HepG2 (cell line): ENCODE results near the gene TNP2. TPM values are rescaled to one million over a fixed set of nuclear protein-coding genes. Genes with fewer than 3 reads are reported as not detected.

ENCODE experiments used
- ATAC-seq: fragments of 200-7000 bp; cut with Tn5 transposase; 3 replicates; pipeline ENCODE4 v1.9.1; 2020; ENCODE audit warnings: mild to moderate bottlenecking, moderate library complexity
- BruUV-seq: library from RNA; stranded (reverse); fragments of 400-500 nt; replicated peaks from 2 replicates; lab custom pipeline; 2021; lab: Mats Ljungman, UMichigan
- CTCF ChIA-PET: fragments of 300-600 bp; formaldehyde crosslinking; extraction: SDS; loops from one replicate; lab custom pipeline; 2021; ENCODE audit warnings: low total read pairs, inconsistent platforms, low intra/inter-chr PET ratio; lab: Yijun Ruan, JAX
- POLR2A ChIA-PET: fragments of 350-600 bp; sonication (Branson Sonifier 250); formaldehyde crosslinking; loops from one replicate; lab custom pipeline; 2020; ENCODE audit warnings: antibody characterized with exemption, inconsistent platforms; lab: Yijun Ruan, JAX
- DNase-seq: peaks from one replicate; pipeline ENCODE4 v3.0.0-alpha.2; 2015; ENCODE audit warnings: low spot score
- FAIRE-seq: peaks from 3 replicates; lab custom pipeline; 2011; peaks lifted over from hg19 to GRCh38; lab: Jason Lieb, UNC
- H2AFZ ChIP-seq: one replicate; pipeline ENCODE4 v1.6.1; 2011; ENCODE audit warnings: low read length, inconsistent platforms
- H3K27ac ChIP-seq: fragments of 300-600 bp; 3 replicates; pipeline ENCODE4 v1.8.0; 2011; ENCODE audit warnings: mixed run types, mild to moderate bottlenecking, mixed read lengths, low read length, inconsistent platforms; ENCODE audit not compliant: insufficient read depth; ENCODE audit errors: extremely low read length
- H3K27me3 ChIP-seq, 2 experiments: fragments of 200-600 bp in 1 of 2; 2 replicates in 1 of 2; 3 replicates in 1 of 2; pipeline versions ENCODE4 v1.6.0 to v1.8.0; 2011; ENCODE audit warnings: low read length in 2 of 2, mild to moderate bottlenecking in 2 of 2, moderate library complexity in 2 of 2, inconsistent platforms in 1 of 2; ENCODE audit not compliant: insufficient read depth in 2 of 2, control insufficient read depth in 1 of 2
- H3K36me3 ChIP-seq, 2 experiments: fragments of 200-600 bp in 1 of 2; replicated peaks in 1 of 2; 2 replicates in 1 of 2; 3 replicates in 1 of 2; pipeline versions ENCODE4 v1.5.1 to v1.8.0; 2011; ENCODE audit warnings: low read length in 2 of 2, inconsistent platforms in 1 of 2; ENCODE audit not compliant: insufficient read depth in 2 of 2, control insufficient read depth in 1 of 2
- H3K4me1 ChIP-seq: 2 replicates; pipeline ENCODE4 v1.5.1; 2012; ENCODE audit warnings: low read length, inconsistent platforms; ENCODE audit not compliant: insufficient read depth
- H3K4me2 ChIP-seq: 2 replicates; pipeline ENCODE4 v1.6.0; 2011; ENCODE audit warnings: low read depth, low read length, inconsistent platforms
- H3K4me3 ChIP-seq, 3 experiments: fragments of 200-600 bp in 1 of 3; sonication (generic), shearing (Covaris generic) in 1 of 3; replicated peaks in 1 of 3; 2 replicates each; pipeline ENCODE4 v1.5.1; 2011 to 2016; ENCODE audit warnings: low read length in 3 of 3, inconsistent platforms in 2 of 3, low read depth in 2 of 3, mild to moderate bottlenecking in 2 of 3, control low read depth in 1 of 3, mixed read lengths in 1 of 3; ENCODE audit not compliant: insufficient read depth in 1 of 3
- H3K79me2 ChIP-seq: one replicate; pipeline ENCODE4 v1.6.1; 2011; ENCODE audit warnings: low read length, inconsistent platforms; ENCODE audit not compliant: insufficient read depth
- H3K9ac ChIP-seq: 2 replicates; pipeline ENCODE4 v1.6.0; 2011; ENCODE audit warnings: mild to moderate bottlenecking, low read depth, low read length, inconsistent platforms; ENCODE audit not compliant: insufficient read depth
- H3K9me3 ChIP-seq: 2 replicates; pipeline ENCODE4 v1.5.1; 2012; ENCODE audit warnings: mild to moderate bottlenecking, low read length
- H4K20me1 ChIP-seq: 2 replicates; pipeline ENCODE4 v1.6.0; 2011; ENCODE audit warnings: inconsistent platforms, mild to moderate bottlenecking, low read length, moderate library complexity; ENCODE audit not compliant: insufficient read depth
- FOXJ3 ChIP-seq: sonication (generic); formaldehyde crosslinking; IDR thresholded peaks from 2 replicates; pipeline ENCODE4 v1.4.0; 2020; ENCODE audit warnings: missing genetic modification reagents, mild to moderate bottlenecking, borderline replicate concordance
- PAWR ChIP-seq: sonication (generic); formaldehyde crosslinking; IDR thresholded peaks from 2 replicates; pipeline ENCODE4 v1.4.0; 2020; ENCODE audit warnings: missing genetic modification reagents, mild to moderate bottlenecking, borderline replicate concordance
- PTBP1 ChIP-seq: fragments of 200-400 bp; formaldehyde crosslinking; IDR thresholded peaks from 2 replicates; pipeline ENCODE4 v1.6.1; 2018; ENCODE audit warnings: low read length, low read depth; ENCODE audit not compliant: poor library complexity, severe bottlenecking
- SAFB2 ChIP-seq: sonication (generic); formaldehyde crosslinking; IDR thresholded peaks from 2 replicates; pipeline ENCODE4 v1.5.1; 2020; ENCODE audit warnings: missing genetic modification reagents, low read depth, mild to moderate bottlenecking, borderline replicate concordance
- YEATS2 ChIP-seq: sonication (generic); formaldehyde crosslinking; IDR thresholded peaks from 2 replicates; pipeline ENCODE4 v1.4.0; 2020; ENCODE audit warnings: missing genetic modification reagents, borderline replicate concordance
- ZBTB7B ChIP-seq: sonication (generic); formaldehyde crosslinking; IDR thresholded peaks from 2 replicates; pipeline ENCODE4 v1.4.0; 2020; ENCODE audit warnings: missing genetic modification reagents
- ZFP82 ChIP-seq: sonication (generic); formaldehyde crosslinking; IDR thresholded peaks from 2 replicates; pipeline ENCODE4 v1.5.1; 2020; ENCODE audit warnings: mild to moderate bottlenecking, missing genetic modification reagents, borderline replicate concordance
- ZNF234 ChIP-seq: sonication (generic); formaldehyde crosslinking; conservative IDR thresholded peaks from 2 replicates; pipeline ENCODE4 v1.5.1; 2020; ENCODE audit warnings: mild to moderate bottlenecking, missing genetic modification reagents
- ZNF407 ChIP-seq: sonication (generic); formaldehyde crosslinking; IDR thresholded peaks from one replicate; pipeline ENCODE4 v1.5.1; 2020; ENCODE audit warnings: mild to moderate bottlenecking, missing genetic modification reagents; ENCODE audit errors: not compliant biosample characterization
- ZNF558 ChIP-seq: sonication (generic); formaldehyde crosslinking; IDR thresholded peaks from 2 replicates; pipeline ENCODE4 v1.9.0; 2022; ENCODE audit warnings: mild to moderate bottlenecking, missing genetic modification reagents, borderline replicate concordance
- ZNF597 ChIP-seq: sonication (generic); formaldehyde crosslinking; IDR thresholded peaks from 2 replicates; pipeline ENCODE4 v1.5.0; 2020; ENCODE audit warnings: missing genetic modification reagents
- WGBS: methylation state at CpG from one replicate; pipeline ENCODE4 v1.1.6; 2017; ENCODE audit warnings: low lambda C conversion rate; 5-methylcytosine and 5-hydroxymethylcytosine counted together
- in situ Hi-C: cut with HindIII; loops from 2 replicates; pipeline ENCODE4 v1.10.0; 2017; ENCODE audit warnings: low pct_unique_long_range_greater_than_20kb; ENCODE audit not compliant: extremely low pct_ligation_motif_present
- intact Hi-C: fragments of 100-400 bp; cut with micrococcal nuclease; formaldehyde crosslinking; loops from one replicate; pipeline ENCODE4 v1.10.0; 2022; ENCODE audit not compliant: unreplicated experiment
- polyA plus RNA-seq, 8 experiments: library from polyadenylated mRNA; depleted of rRNA in 3 of 8; stranded (reverse) in 7 of 8; unstranded in 1 of 8; fragments of >200 nt; fragmentation: Illumina TruSeq in 4 of 8; extraction: Trizol in 4 of 8; gene quantifications; 2 replicates each; pipeline versions ENCODE4 v1.2.1 to v1.2.3, GENCODE V29; 2011 to 2016; ENCODE audit warnings: low read depth in 4 of 8, missing spikeins in 1 of 8, mixed read lengths in 1 of 8; ENCODE audit not compliant: insufficient read depth in 1 of 8
- total RNA-seq, 5 experiments: library from RNA; depleted of rRNA; stranded (reverse); fragments of >200 nt; fragmentation: Illumina TruSeq; extraction: Trizol; gene quantifications; 2 replicates each; pipeline ENCODE4 v1.2.3, GENCODE V29; 2016; ENCODE audit warnings: low read depth in 1 of 5

Gene TNP2
- total and polyA plus RNA-seq, 2 of the 13 experiments (the other 11 are each of a cell fraction or from before 2014, with no cell fraction given) = not detected

GRCh38 chr16:11255737-11256660 is 13.1 kb downstream of the TNP2 start, which contains the start of gene SOCS1:
Gene SOCS1 (minus strand): TSS chr16:11256204. CDS start chr16:11255478, 726 bp downstream.
- FAIRE-seq (no peak), DNase-seq (peak; percentile 78), ATAC-seq (peak; percentile 69)
- H3K4me3 ChIP-seq = peak within 1 kb of the TSS; percentile 87 to 98 (median 95)
- H3K27ac ChIP-seq = peak within 1 kb of the TSS; percentile 93
- BruUV-seq = no TSS peak
- CTCF ChIA-PET = interaction anchor here (1.0 to 5.2 kb wide), 6 partner anchors 100 to 299 kb away, joined by 4 to 38 read pairs (median 10); no protein-coding TSS in a partner anchor
- POLR2A ChIA-PET = interaction anchor here (0.5 to 9.0 kb wide), 85 partner anchors 8 to 512 kb away, joined by 3 to 351 read pairs (median 5); partner anchors contain the start of genes CLEC16A, DEXI, NUBP1 and PRM1
- peaks cover 83% of the 10 kb centered on the region for H3K4me1 ChIP-seq
- peaks cover 28% of the 10 kb centered on the region for H3K79me2 ChIP-seq
- H3K9ac ChIP-seq = peak within 1 kb of the TSS; percentile 92
- in situ Hi-C loops (loop anchor here (5.0 kb wide), 2 partner anchors 91 to 289 kb away; partner anchors contain the start of gene RMI2), intact Hi-C loops (loop anchor here (2.0 to 5.0 kb wide), 4 partner anchors 23 to 116 kb away; no protein-coding TSS in a partner anchor)
- no peaks in the 10 kb centered on the region; a peak in 2 of 5 replicates for H3K27me3 ChIP-seq
- peak within 1 kb of the TSS; percentile 99 for H3K4me2 ChIP-seq
- peaks cover 2 to 8% of the 10 kb centered on the region in 2 experiments; a peak in 4 of 5 replicates for H3K36me3 ChIP-seq
- H3K9me3 ChIP-seq = no peaks in the 10 kb centered on the region
- under 1% methylated on average over 26 of the region's 100 CpGs for WGBS
- no peak within 1 kb of the TSS for H2AFZ ChIP-seq
- peaks cover 47% of the 10 kb centered on the region for H4K20me1 ChIP-seq
- peak; percentile 60; the same call in 1 of the 2 replicates for TF ChIP-seq ZNF234
- no peak; the same call in none of the 2 replicates for TF ChIP-seq ZFP82
- peak; percentile 61 for TF ChIP-seq FOXJ3 (CRISPR knock-in tag)
- no peak; the same call in 1 of the 2 replicates for TF ChIP-seq YEATS2 (CRISPR knock-in tag)
- TF ChIP-seq PTBP1 = peak; percentile 98
- no peak; the same call in 1 of the 2 replicates for TF ChIP-seq SAFB2 (CRISPR knock-in tag)
- TF ChIP-seq ZBTB7B (CRISPR knock-in tag) = peak; percentile 71
- no peak for TF ChIP-seq ZNF597 (CRISPR knock-in tag)
- TF ChIP-seq PAWR (CRISPR knock-in tag) = no peak; the same call in 1 of the 2 replicates
- TF ChIP-seq ZNF407 (CRISPR knock-in tag) = no peak
- no peak for TF ChIP-seq ZNF558 (CRISPR knock-in tag)
